Right lobe of liver (tissue), 6 donors: ENCODE results near the gene APOBEC3H. TPM values are rescaled to one million over a fixed set of nuclear protein-coding genes. Genes with fewer than 3 reads are reported as not detected.
A peak's percentile ranks its signal among the peaks of the same experiment; 100 is the strongest.

Experiments
- ATAC-seq, 4 donors: fragments of 200-7000 bp; cut with Tn5 transposase; one replicate each; pipeline ENCODE4 v1.9.1; 2020; ENCODE audit warnings: mild to moderate bottlenecking in 4 of 4, moderate library complexity in 4 of 4
- DNase-seq, 3 donors: peaks; one replicate each; pipeline ENCODE4 v3.0.0-alpha.2; 2020
- H3K27ac ChIP-seq, 3 donors: fragments of 200-600 bp; one replicate each; pipeline ENCODE4 v1.8.0; 2022
- H3K27me3 ChIP-seq, 2 donors: fragments of 200-600 bp; one replicate each; pipeline ENCODE4 v1.8.0; 2022
- H3K36me3 ChIP-seq, 4 donors: fragments of 200-600 bp; sonication (generic) in 1 of 4; one replicate each; pipeline versions ENCODE4 v1.5.1 to v1.8.0; 2017 to 2022; ENCODE audit warnings: control low read depth in 1 of 4
- H3K4me1 ChIP-seq, 4 donors: fragments of 200-600 bp; sonication (generic) in 1 of 4; one replicate each; pipeline versions ENCODE4 v1.5.1 to v1.8.0; 2017 to 2022; ENCODE audit warnings: control low read depth in 1 of 4
- H3K4me3 ChIP-seq, 3 donors: fragments of 200-600 bp; one replicate each; pipeline ENCODE4 v1.8.0; 2022
- H3K9me3 ChIP-seq, 4 donors: fragments of 200-600 bp; sonication (generic) in 1 of 4; one replicate each; pipeline versions ENCODE4 v1.5.1 to v1.8.0; 2017 to 2022; ENCODE audit warnings: control low read depth in 1 of 4
- CTCF ChIP-seq, 4 donors: fragments of 200-600 bp in 3 of 4; fragments of 450-650 bp in 1 of 4; IDR thresholded peaks; one replicate each; pipeline versions ENCODE4 v1.5.1 to v1.8.0; 2016 to 2022; ENCODE audit warnings: antibody characterized with exemption in 4 of 4, mild to moderate bottlenecking in 2 of 4
- POLR2A ChIP-seq: fragments of 450-650 bp; IDR thresholded peaks from one replicate; pipeline ENCODE4 v1.6.1; 2017; ENCODE audit warnings: antibody characterized with exemption, mild to moderate bottlenecking
- WGBS: methylation state at CpG from one replicate; pipeline ENCODE4 v1.1.6; 2018; ENCODE audit warnings: low coverage, low lambda C conversion rate; ENCODE audit not compliant: insufficient coverage; ENCODE audit errors: missing lambda C conversion rate; 5-methylcytosine and 5-hydroxymethylcytosine counted together
- intact Hi-C, 2 donors: fragments of 100-400 bp; cut with DNase I; formaldehyde crosslinking; loops; one replicate each; pipeline versions ENCODE4 v1.11.2 to v1.14.1; 2022
- total RNA-seq, 6 experiments: library from RNA; depleted of rRNA in 2 of 6; stranded (reverse); fragments of >200 nt in 2 of 6; fragmentation: NEBNext Ultra II Directional in 3 of 6; extraction: Animal tissue kit (Norgen Biotek cat#: 25700) in 3 of 6; gene quantifications; one replicate each; pipeline versions ENCODE4 v1.1.0 to v1.2.4, GENCODE V29; 2016 to 2023
- donor health status: DM: no; HTN: yes; CAD: no.
- donor health status: DM: no; HTN: no; CAD: no.
- donor health status: DM: no; HTN: no; CAD: no.
- donor health status: DM: no; HTN: yes; CAD: no.
- donor health status: DM: no; HTN: yes; CAD: no.

Gene APOBEC3H
- total RNA-seq, 6 experiments from 2014 or later, result 0.31 TPM; not detected in 5

- H3K9me3 ChIP-seq, result no peaks in the 10 kb centered on the region
- TF ChIP-seq CTCF (IDR thresholded peaks at IDR 0.05) (no peak), POLR2A (no peak)
- ATAC-seq (no peak), DNase-seq (no peak)
- 66% methylated on average over 2 of the region's 14 CpGs for WGBS
- no peak overlapping the region for H3K4me3 ChIP-seq
- H3K4me1 ChIP-seq, result no peaks in the 10 kb centered on the region
- intact Hi-C loops, result no loop called here
- no peaks in the 10 kb centered on the region for H3K27me3 ChIP-seq
- no peaks in the 10 kb centered on the region for H3K36me3 ChIP-seq
- no peak overlapping the region for H3K27ac ChIP-seq
Measured at GRCh38 chr22:39083212-39084165, 13.6 kb upstream of the APOBEC3H start.

- H3K4me1 ChIP-seq, result no peaks in the 10 kb centered on the region
- no peak overlapping the region for H3K4me3 ChIP-seq
- DNase-seq, result no peak
- intact Hi-C loops, result no loop called here
- ATAC-seq, result no peak
- no peak overlapping the region for H3K27ac ChIP-seq
- no peaks in the 10 kb centered on the region for H3K27me3 ChIP-seq
- no peaks in the 10 kb centered on the region for H3K9me3 ChIP-seq
- H3K36me3 ChIP-seq, result no peaks in the 10 kb centered on the region
- TF ChIP-seq POLR2A, result no peak
- TF ChIP-seq CTCF (IDR thresholded peaks at IDR 0.05), result no peak
- 100% methylated on average over 1 of the region's 8 CpGs for WGBS
Measured at GRCh38 chr22:39084666-39085065, 12.4 kb upstream of the APOBEC3H start.

- TF ChIP-seq POLR2A (no peak), CTCF (IDR thresholded peaks at IDR 0.05) (no peak)
- H3K4me3 ChIP-seq, result no peak overlapping the region
- DNase-seq (no peak), ATAC-seq (no peak)
- H3K27ac ChIP-seq, result no peak overlapping the region
- 93% methylated on average over 3 of the region's 6 CpGs for WGBS
- H3K36me3 ChIP-seq, result no peaks in the 10 kb centered on the region
- intact Hi-C loops, result no loop called here
- no peaks in the 10 kb centered on the region for H3K4me1 ChIP-seq
- H3K9me3 ChIP-seq, result no peaks in the 10 kb centered on the region
- no peaks in the 10 kb centered on the region for H3K27me3 ChIP-seq
Measured at GRCh38 chr22:39087098-39087497, 9.9 kb upstream of the APOBEC3H start.

GRCh38 chr22:39087881-39088684 lies 9.0 kb upstream of the APOBEC3H start:
- no peaks in the 10 kb centered on the region for H3K36me3 ChIP-seq
- 74% methylated on average over 4 of the region's 18 CpGs for WGBS
- TF ChIP-seq POLR2A (no peak), CTCF (IDR thresholded peaks at IDR 0.05) (no peak)
- no peak overlapping the region for H3K4me3 ChIP-seq
- ATAC-seq, result peak in 2 of 4 donors; percentile 11 to 13
- intact Hi-C loops, result no loop called here
- DNase-seq, result no peak
- no peak overlapping the region for H3K27ac ChIP-seq
- no peaks in the 10 kb centered on the region for H3K9me3 ChIP-seq
- H3K4me1 ChIP-seq, result no peaks in the 10 kb centered on the region
- no peaks in the 10 kb centered on the region for H3K27me3 ChIP-seq
